Measurements from ENCODE around the gene RXFP4. TPM values are rescaled to one million over a fixed set of nuclear protein-coding genes. Genes with fewer than 3 reads are reported as not detected.

RXFP4 gene
- polyA plus RNA-seq, 2 of the 4 experiments (the other 2 are of a cell fraction): 0.06 to 0.12 TPM

DNA sequence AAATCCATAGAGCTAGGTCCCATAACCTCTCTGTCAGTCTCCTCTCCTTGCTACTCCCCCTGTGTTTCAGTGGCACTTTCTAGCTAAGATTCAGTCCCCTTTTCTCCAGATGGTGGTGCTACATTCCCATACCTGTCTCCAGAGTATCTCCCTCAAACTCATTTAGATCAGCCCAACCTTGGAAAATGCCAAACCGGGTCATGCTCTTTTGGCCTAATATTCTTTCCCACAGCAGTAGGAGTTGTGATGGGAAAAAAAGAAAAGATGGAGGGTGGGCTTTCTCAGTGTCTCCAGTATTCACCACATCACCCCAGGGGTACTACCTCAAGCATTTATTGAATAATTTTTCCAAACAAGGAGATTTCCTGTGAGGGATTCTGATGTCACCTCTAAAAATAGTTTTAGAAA is 3.2 kb upstream of the RXFP4 start (continued):
- TF ChIP-seq MYC (IDR thresholded peaks at IDR 0.05; ENCODE audit: borderline replicate concordance, low read length): no peak
- TF ChIP-seq, protein P1, sequence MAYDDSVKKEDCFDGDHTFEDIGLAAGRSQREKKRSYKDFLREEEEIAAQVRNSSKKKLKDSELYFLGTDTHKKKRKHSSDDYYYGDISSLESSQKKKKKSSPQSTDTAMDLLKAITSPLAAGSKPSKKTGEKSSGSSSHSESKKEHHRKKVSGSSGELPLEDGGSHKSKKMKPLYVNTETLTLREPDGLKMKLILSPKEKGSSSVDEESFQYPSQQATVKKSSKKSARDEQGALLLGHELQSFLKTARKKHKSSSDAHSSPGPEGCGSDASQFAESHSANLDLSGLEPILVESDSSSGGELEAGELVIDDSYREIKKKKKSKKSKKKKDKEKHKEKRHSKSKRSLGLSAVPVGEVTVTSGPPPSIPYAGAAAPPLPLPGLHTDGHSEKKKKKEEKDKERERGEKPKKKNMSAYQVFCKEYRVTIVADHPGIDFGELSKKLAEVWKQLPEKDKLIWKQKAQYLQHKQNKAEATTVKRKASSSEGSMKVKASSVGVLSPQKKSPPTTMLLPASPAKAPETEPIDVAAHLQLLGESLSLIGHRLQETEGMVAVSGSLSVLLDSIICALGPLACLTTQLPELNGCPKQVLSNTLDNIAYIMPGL (CRISPR knock-in tag; IDR thresholded peaks at IDR 0.05; ENCODE audit: borderline replicate concordance): no peak
- no peak for TF ChIP-seq ZC3H11A (IDR thresholded peaks at IDR 0.05)
- TF ChIP-seq, protein P2, sequence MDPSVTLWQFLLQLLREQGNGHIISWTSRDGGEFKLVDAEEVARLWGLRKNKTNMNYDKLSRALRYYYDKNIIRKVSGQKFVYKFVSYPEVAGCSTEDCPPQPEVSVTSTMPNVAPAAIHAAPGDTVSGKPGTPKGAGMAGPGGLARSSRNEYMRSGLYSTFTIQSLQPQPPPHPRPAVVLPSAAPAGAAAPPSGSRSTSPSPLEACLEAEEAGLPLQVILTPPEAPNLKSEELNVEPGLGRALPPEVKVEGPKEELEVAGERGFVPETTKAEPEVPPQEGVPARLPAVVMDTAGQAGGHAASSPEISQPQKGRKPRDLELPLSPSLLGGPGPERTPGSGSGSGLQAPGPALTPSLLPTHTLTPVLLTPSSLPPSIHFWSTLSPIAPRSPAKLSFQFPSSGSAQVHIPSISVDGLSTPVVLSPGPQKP (IDR thresholded peaks at IDR 0.05; ENCODE audit: low read depth, low read length): no peak
- TF ChIP-seq, protein P3, sequence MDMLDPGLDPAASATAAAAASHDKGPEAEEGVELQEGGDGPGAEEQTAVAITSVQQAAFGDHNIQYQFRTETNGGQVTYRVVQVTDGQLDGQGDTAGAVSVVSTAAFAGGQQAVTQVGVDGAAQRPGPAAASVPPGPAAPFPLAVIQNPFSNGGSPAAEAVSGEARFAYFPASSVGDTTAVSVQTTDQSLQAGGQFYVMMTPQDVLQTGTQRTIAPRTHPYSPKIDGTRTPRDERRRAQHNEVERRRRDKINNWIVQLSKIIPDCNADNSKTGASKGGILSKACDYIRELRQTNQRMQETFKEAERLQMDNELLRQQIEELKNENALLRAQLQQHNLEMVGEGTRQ (IDR thresholded peaks at IDR 0.05): no peak
- TF ChIP-seq RAD21 (conservative IDR thresholded peaks at IDR 0.05 in 1 of 2, IDR thresholded peaks at IDR 0.05 in 1 of 2): peak; percentile 92 to 97
- TF ChIP-seq, protein P4, sequence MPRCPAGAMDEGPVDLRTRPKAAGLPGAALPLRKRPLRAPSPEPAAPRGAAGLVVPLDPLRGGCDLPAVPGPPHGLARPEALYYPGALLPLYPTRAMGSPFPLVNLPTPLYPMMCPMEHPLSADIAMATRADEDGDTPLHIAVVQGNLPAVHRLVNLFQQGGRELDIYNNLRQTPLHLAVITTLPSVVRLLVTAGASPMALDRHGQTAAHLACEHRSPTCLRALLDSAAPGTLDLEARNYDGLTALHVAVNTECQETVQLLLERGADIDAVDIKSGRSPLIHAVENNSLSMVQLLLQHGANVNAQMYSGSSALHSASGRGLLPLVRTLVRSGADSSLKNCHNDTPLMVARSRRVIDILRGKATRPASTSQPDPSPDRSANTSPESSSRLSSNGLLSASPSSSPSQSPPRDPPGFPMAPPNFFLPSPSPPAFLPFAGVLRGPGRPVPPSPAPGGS (IDR thresholded peaks at IDR 0.05): no peak
- TF ChIP-seq FOSL2 (IDR thresholded peaks at IDR 0.05): no peak
- TF ChIP-seq FOSL2 (CRISPR knock-in tag; IDR thresholded peaks at IDR 0.05): no peak
- no peak for TF ChIP-seq RNF2 (IDR thresholded peaks at IDR 0.05; ENCODE audit: borderline replicate concordance, low read depth)
- TF ChIP-seq EHMT2 (IDR thresholded peaks at IDR 0.05; ENCODE audit: low read depth): no peak
- no peak for TF ChIP-seq SREBF2 (IDR thresholded peaks at IDR 0.05)

DNA sequence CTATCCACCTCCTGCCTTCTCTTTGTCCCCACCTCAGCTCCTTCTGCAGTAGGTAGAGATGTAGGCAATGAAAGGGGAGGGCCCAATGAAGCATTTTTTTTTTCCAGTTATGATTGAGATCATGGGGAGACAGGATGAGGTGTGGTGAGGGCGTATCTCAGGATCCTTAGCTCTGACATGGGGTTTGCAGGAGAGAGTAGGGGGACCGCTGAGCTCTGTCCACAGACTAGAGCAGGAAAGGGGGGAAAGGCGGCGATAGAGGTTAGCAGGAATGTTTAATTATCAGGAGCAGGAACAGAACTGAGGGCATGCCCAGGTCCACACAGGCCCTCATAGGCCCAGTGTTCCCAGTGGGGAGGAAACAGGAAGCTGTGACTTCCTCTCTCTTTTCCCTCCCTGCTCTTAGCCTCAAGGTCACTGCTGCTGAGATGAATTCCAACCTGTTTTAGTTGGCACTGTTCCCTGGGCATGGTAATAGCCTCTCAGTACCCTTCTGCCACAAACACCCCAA is 901 bp upstream of the RXFP4 start:
- DNase-seq (ENCODE audit: low read depth in 1 of 2, low spot score in 1 of 2): peak in 1 of 2 experiments; percentile 69
- H3K4me1 ChIP-seq: peaks cover 61% of the 10 kb centered on the region
- TF ChIP-seq, protein P5, sequence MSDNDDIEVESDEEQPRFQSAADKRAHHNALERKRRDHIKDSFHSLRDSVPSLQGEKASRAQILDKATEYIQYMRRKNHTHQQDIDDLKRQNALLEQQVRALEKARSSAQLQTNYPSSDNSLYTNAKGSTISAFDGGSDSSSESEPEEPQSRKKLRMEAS (IDR thresholded peaks at IDR 0.05): peak; percentile 48; the same call in 1 of the 2 replicates
- TF ChIP-seq, protein P6, sequence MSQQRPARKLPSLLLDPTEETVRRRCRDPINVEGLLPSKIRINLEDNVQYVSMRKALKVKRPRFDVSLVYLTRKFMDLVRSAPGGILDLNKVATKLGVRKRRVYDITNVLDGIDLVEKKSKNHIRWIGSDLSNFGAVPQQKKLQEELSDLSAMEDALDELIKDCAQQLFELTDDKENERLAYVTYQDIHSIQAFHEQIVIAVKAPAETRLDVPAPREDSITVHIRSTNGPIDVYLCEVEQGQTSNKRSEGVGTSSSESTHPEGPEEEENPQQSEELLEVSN (IDR thresholded peaks at IDR 0.05; ENCODE audit: borderline replicate concordance, low read depth): peak; percentile 70
- peak; percentile 67; the same call in 1 of the 2 replicates for TF ChIP-seq ESRRA (IDR thresholded peaks at IDR 0.05; ENCODE audit: borderline replicate concordance, low read length)
- no peak for TF ChIP-seq HEYL (CRISPR knock-in tag; IDR thresholded peaks at IDR 0.05)
- H3K27ac ChIP-seq: peak overlapping the region; percentile 76 to 86
- no peaks in the 10 kb centered on the region for H3K9me3 ChIP-seq
- ChIA-PET POLR2A (interaction anchor here (0.6 to 1.2 kb wide), 4 partner anchors 38 to 153 kb away, joined by 3 to 10 read pairs (median 7); partner anchors contain the start of gene ARHGEF2), CTCF (interaction anchor here (0.8 to 10.8 kb wide), 6 partner anchors 10 to 190 kb away, joined by 3 to 423 read pairs (median 18); partner anchors contain the start of gene ARHGEF2)
- FAIRE-seq: no peak
- no peak overlapping the region for H3K4me3 ChIP-seq
- 60% methylated on average over 4 of the region's 4 CpGs for WGBS (ENCODE audit: missing lambda C conversion rate)
- H3K4me2 ChIP-seq: peak overlapping the region; percentile 57
- ATAC-seq: peak; percentile 27 to 46; a peak in 5 of 6 replicates
